HFFc6 (cell line): Measurements from ENCODE around the gene SIRT4. TPM values are rescaled to one million over a fixed set of nuclear protein-coding genes. Genes with fewer than 3 reads are reported as not detected.

ENCODE experiments used
- DNase-seq: peaks from one replicate; pipeline ENCODE4 v3.0.0-alpha.2; 2018
- H3K27ac Mint-ChIP-seq: 2 replicates; pipeline ENCODE4 v1.8.0; 2020; ENCODE audit warnings: mild to moderate bottlenecking, mixed read lengths
- H3K27me3 Mint-ChIP-seq: 2 replicates; pipeline ENCODE4 v1.8.0; 2021; ENCODE audit warnings: mild to moderate bottlenecking, moderate library complexity, mixed read lengths; ENCODE audit not compliant: insufficient read depth
- H3K36me3 Mint-ChIP-seq: 2 replicates; pipeline ENCODE4 v1.8.0; 2021; ENCODE audit warnings: low read depth, mixed read lengths
- H3K4me1 Mint-ChIP-seq: 2 replicates; pipeline ENCODE4 v1.8.0; 2020; ENCODE audit warnings: low read depth, mixed read lengths
- H3K4me3 Mint-ChIP-seq: 2 replicates; pipeline ENCODE4 v1.8.0; 2020; ENCODE audit warnings: mild to moderate bottlenecking, moderate library complexity, mixed read lengths
- H3K9me3 Mint-ChIP-seq: 2 replicates; pipeline ENCODE4 v1.8.0; 2020; ENCODE audit warnings: mild to moderate bottlenecking, mixed read lengths
- CTCF ChIP-seq: fragments of 200-600 bp; sonication (generic); IDR thresholded peaks from 2 replicates; pipeline ENCODE4 v1.5.0; 2021; ENCODE audit warnings: antibody characterized with exemption, mild to moderate bottlenecking
- total RNA-seq, 6 experiments: library from RNA; stranded (reverse); fragmentation: NEBNext Ultra II Directional; extraction: Animal tissue kit (Norgen Biotek cat#: 25700); gene quantifications; 2 replicates in 1 of 6; 3 replicates in 5 of 6; pipeline ENCODE4 v1.2.3, GENCODE V29; 2021

Gene SIRT4
- total RNA-seq, 6 experiments from 2014 or later, result 0.84 to 2.1 (median 1.1) TPM

GRCh38 chr12:120353136-120353535 is 51.0 kb downstream of the SIRT4 start:
- Mint-ChIP-seq H3K36me3 (no peaks in the 10 kb centered on the region), H3K4me3 (no peak overlapping the region), H3K4me1 (peaks cover 8% of the 10 kb centered on the region), H3K9me3 (no peaks in the 10 kb centered on the region), H3K27me3 (peaks cover 10% of the 10 kb centered on the region), H3K27ac (no peak overlapping the region)
- no peak for DNase-seq
- no peak for TF ChIP-seq CTCF

DNA sequence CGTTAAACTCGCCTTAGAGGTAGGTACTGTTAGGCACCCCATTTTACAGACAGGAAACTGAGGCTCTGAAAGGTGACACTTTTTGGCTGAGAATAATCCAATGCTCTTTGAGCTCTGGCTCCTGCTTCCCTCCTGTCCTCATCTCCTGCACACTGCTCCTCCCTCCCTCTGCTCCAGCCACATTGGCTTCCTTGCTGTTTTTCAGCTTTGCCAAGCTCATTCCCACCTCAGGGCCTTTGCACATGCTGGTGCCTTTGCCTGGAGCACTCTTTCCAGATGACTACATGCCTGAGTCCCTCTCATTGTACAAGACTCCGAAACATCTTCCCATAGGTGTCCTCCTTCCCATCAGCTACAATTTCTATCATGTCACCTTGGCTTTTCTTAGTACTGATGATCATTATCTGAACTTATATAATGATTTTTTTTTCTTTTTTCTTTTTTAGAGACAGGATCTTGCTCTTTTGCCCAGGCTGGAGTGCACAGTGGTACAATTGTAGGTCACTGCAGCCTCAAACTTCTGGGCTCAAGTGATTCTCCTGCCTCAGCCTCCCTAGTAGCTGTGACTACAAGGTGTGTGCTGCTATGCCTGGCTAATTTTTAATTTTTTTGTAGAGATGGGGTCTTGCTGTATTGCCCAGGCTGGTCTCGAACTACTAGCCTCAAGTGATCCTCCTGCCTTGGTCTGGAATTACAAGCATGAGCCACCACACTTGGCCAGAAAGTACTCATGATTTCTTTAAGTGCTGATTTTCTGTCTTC is 51.6 kb downstream of the SIRT4 start:
- DNase-seq, result no peak
- no peaks in the 10 kb centered on the region for H3K36me3 Mint-ChIP-seq
- H3K27ac Mint-ChIP-seq, result no peak overlapping the region

DNA sequence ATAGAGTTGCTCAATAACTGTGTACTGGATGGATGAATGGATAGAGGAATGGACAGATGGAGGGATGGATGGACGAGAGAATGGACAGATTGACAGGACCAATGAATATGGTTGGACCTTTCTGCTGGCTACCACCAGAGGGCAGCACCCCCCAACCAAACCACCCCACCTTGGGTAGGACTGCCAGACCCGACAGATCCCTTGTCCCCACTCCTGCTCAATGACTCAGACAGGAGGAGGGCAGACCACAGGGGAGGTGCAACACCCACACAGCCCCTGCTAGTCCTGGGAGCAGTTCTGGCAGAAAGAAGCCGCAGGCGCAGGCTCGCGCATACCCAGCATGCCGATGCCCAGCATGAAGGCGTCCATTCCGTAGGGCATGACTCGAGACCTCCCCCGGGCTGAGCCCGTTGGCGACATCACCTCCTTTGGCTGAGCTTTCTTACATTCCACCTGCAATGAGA is 54.5 kb downstream of the SIRT4 start:
- Mint-ChIP-seq H3K9me3 (no peaks in the 10 kb centered on the region), H3K27ac (no peak overlapping the region), H3K4me1 (peaks cover 8% of the 10 kb centered on the region), H3K36me3 (no peaks in the 10 kb centered on the region), H3K4me3 (no peak overlapping the region; the same call in 1 of the 2 replicates), H3K27me3 (peaks cover 9% of the 10 kb centered on the region)
- peak; percentile 76 for DNase-seq
- peak; percentile 97 for TF ChIP-seq CTCF

More for the DNA sequence above, 51.6 kb downstream of the SIRT4 start:
- Mint-ChIP-seq H3K27me3 (peaks cover 10% of the 10 kb centered on the region), H3K9me3 (no peaks in the 10 kb centered on the region), H3K4me1 (peaks cover 8% of the 10 kb centered on the region), H3K4me3 (no peak overlapping the region)
- no peak for TF ChIP-seq CTCF

DNA sequence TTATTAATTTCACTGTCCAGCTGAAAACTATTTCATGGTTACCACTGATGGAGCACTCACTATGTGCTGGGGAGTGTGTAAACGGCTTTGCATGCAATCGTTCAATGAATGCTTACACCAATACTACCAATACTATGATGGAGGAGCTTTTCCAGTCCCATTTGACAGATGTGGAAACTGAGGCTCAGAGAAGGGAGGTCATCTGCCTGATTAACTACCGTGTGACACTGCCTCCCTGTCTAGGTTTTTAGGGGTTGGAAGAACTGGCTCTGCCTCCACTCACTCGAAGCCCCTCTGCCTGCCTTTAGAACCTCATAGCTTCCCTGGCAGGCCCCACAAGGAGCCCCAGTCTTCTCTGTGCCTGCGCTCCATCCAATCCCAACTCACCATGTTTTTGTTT is 55.0 kb downstream of the SIRT4 start:
- peaks cover 4% of the 10 kb centered on the region for H3K4me1 Mint-ChIP-seq
- peaks cover 12% of the 10 kb centered on the region for H3K27me3 Mint-ChIP-seq

DNA sequence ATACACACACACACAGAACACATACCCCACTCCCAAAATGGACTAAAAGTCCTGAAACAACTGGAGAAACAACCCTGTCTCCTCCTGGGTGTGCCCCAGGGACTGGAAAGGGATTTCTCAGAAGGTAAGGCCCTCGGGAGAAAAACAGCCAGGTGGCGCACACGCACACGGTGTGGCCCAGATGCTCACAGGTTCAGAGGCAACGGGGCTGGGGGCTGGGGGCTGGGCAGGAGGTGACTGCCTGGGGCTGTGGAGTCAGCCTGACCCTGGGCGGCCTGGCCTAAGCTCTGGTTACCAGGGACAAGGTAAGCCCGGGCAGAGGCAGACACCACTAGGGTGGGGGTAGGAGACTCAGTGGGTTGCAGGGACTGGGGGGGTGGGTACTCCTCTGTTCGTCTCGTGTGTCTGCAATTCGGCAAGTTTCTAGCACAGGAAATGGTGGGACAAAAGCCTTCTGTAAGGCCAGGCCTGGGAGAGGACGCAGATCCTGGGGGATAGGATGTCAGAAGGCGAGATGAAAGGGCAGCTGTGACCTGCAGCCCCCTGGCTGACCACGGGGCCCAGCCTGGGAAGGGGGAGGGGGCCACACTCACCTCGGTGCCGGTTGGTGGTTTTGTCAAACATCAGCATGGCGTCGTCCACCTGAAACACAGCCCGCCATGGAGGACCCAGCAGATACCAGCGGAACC is 56.4 kb downstream of the SIRT4 start:
- Mint-ChIP-seq H3K4me3 (no peak overlapping the region), H3K4me1 (no peaks in the 10 kb centered on the region), H3K9me3 (no peaks in the 10 kb centered on the region), H3K27me3 (peaks cover 24% of the 10 kb centered on the region), H3K27ac (no peak overlapping the region), H3K36me3 (no peaks in the 10 kb centered on the region)
- TF ChIP-seq CTCF, result no peak
- DNase-seq, result no peak

More for the DNA sequence above, 55.0 kb downstream of the SIRT4 start:
- H3K27ac Mint-ChIP-seq, result no peak overlapping the region
- H3K36me3 Mint-ChIP-seq, result no peaks in the 10 kb centered on the region
- TF ChIP-seq CTCF, result no peak
- no peak overlapping the region; the same call in 1 of the 2 replicates for H3K4me3 Mint-ChIP-seq
- DNase-seq, result no peak
- no peaks in the 10 kb centered on the region for H3K9me3 Mint-ChIP-seq
